H9 (cell line): Measurements from ENCODE around the gene EXOC2. TPM values are rescaled to one million over a fixed set of nuclear protein-coding genes. Genes with fewer than 3 reads are reported as not detected.

Source experiments
- DNase-seq: peaks from one replicate; pipeline ENCODE4 v3.0.0-alpha.2; 2017
- H2AFZ ChIP-seq: one replicate; pipeline ENCODE4 v1.6.1; 2013; ENCODE audit warnings: mild to moderate bottlenecking, low read length, control low read depth, moderate library complexity
- H2AK5ac ChIP-seq: 2 replicates; pipeline ENCODE4 v1.6.1; 2013; ENCODE audit warnings: low read length, control low read depth, mixed read lengths; ENCODE audit not compliant: insufficient read length
- H2BK120ac ChIP-seq: one replicate; pipeline ENCODE4 v1.6.1; 2013; ENCODE audit warnings: low read depth, mild to moderate bottlenecking, low read length, control low read depth, inconsistent platforms; ENCODE audit not compliant: poor library complexity, severe bottlenecking
- H2BK12ac ChIP-seq: 2 replicates; pipeline ENCODE4 v1.6.1; 2013; ENCODE audit warnings: low read length, control low read depth, mixed read lengths, low read depth; ENCODE audit not compliant: insufficient read length
- H2BK15ac ChIP-seq: 2 replicates; pipeline ENCODE4 v1.6.1; 2013; ENCODE audit warnings: low read depth, low read length, control low read depth
- H2BK20ac ChIP-seq: one replicate; pipeline ENCODE4 v1.6.1; 2013; ENCODE audit warnings: low read depth, mild to moderate bottlenecking, low read length, control low read depth, inconsistent platforms; ENCODE audit not compliant: poor library complexity, severe bottlenecking
- H2BK5ac ChIP-seq: 2 replicates; pipeline ENCODE4 v1.6.1; 2013; ENCODE audit warnings: low read length, control low read depth, mixed read lengths; ENCODE audit not compliant: insufficient read length
- H3K14ac ChIP-seq: 2 replicates; pipeline ENCODE4 v1.6.1; 2013; ENCODE audit warnings: low read length, control low read depth; ENCODE audit not compliant: insufficient read depth
- H3K18ac ChIP-seq: 2 replicates; pipeline ENCODE4 v1.6.1; 2013; ENCODE audit warnings: low read depth, mild to moderate bottlenecking, mixed read lengths, low read length, control low read depth; ENCODE audit not compliant: insufficient read length
- H3K23ac ChIP-seq: 2 replicates; pipeline ENCODE4 v1.6.1; 2013; ENCODE audit warnings: low read length, control low read depth, mixed read lengths, low read depth; ENCODE audit not compliant: insufficient read length
- H3K23me2 ChIP-seq: 2 replicates; pipeline ENCODE4 v1.6.1; 2013; ENCODE audit warnings: low read depth, mild to moderate bottlenecking, mixed read lengths, low read length, control low read depth; ENCODE audit not compliant: insufficient read length, poor library complexity, severe bottlenecking
- H3K27ac ChIP-seq: 2 replicates; pipeline ENCODE4 v1.5.1; 2013; ENCODE audit warnings: low read length, control low read depth, mixed read lengths, low read depth; ENCODE audit not compliant: insufficient read length
- H3K27me3 ChIP-seq: 2 replicates; pipeline ENCODE4 v1.6.1; 2013; ENCODE audit warnings: low read length, control low read depth, inconsistent platforms; ENCODE audit not compliant: insufficient read depth
- H3K4ac ChIP-seq: 2 replicates; pipeline ENCODE4 v1.6.1; 2013; ENCODE audit warnings: low read depth, mild to moderate bottlenecking, control low read depth, inconsistent platforms, low read length, moderate library complexity
- H3K4me1 ChIP-seq: 2 replicates; pipeline ENCODE4 v1.6.1; 2013; ENCODE audit warnings: low read length, control low read depth, inconsistent platforms; ENCODE audit not compliant: insufficient read depth
- H3K4me2 ChIP-seq: 2 replicates; pipeline ENCODE4 v1.6.1; 2013; ENCODE audit warnings: low read length, control low read depth, mixed read lengths; ENCODE audit not compliant: insufficient read length, insufficient read depth
- H3K56ac ChIP-seq: 2 replicates; pipeline ENCODE4 v1.6.1; 2013; ENCODE audit warnings: low read depth, mild to moderate bottlenecking, mixed read lengths, low read length, control low read depth; ENCODE audit not compliant: insufficient read length
- H3K79me1 ChIP-seq: 2 replicates; pipeline ENCODE4 v1.6.1; 2013; ENCODE audit warnings: low read depth, mild to moderate bottlenecking, moderate library complexity, low read length, control low read depth, inconsistent platforms; ENCODE audit not compliant: insufficient read depth, poor library complexity, severe bottlenecking
- H3K79me2 ChIP-seq: 2 replicates; pipeline ENCODE4 v1.6.1; 2013; ENCODE audit warnings: low read length, control low read depth, inconsistent platforms; ENCODE audit not compliant: insufficient read depth
- H3K9ac ChIP-seq: 2 replicates; pipeline ENCODE4 v1.6.1; 2013; ENCODE audit warnings: low read length, control low read depth, mixed read lengths; ENCODE audit not compliant: insufficient read length; ENCODE audit errors: extremely low read depth
- H3K9me3 ChIP-seq: one replicate; pipeline ENCODE4 v1.6.1; 2013; ENCODE audit warnings: low read depth, low read length, inconsistent platforms; ENCODE audit not compliant: control insufficient read depth
- H3T11ph ChIP-seq: one replicate; pipeline ENCODE4 v1.6.1; 2013; ENCODE audit warnings: mild to moderate bottlenecking, low read length, control low read depth, inconsistent platforms
- H4K20me1 ChIP-seq: one replicate; pipeline ENCODE4 v1.6.1; 2013; ENCODE audit not compliant: control insufficient read depth, insufficient read length, insufficient read depth
- H4K5ac ChIP-seq: 2 replicates; pipeline ENCODE4 v1.6.1; 2013; ENCODE audit warnings: low read depth, mild to moderate bottlenecking, mixed read lengths, low read length, control low read depth; ENCODE audit not compliant: insufficient read length
- H4K8ac ChIP-seq: replicated peaks from 2 replicates; pipeline ENCODE4 v1.6.1; 2013; ENCODE audit warnings: low read length, control low read depth, mixed read lengths, low read depth; ENCODE audit not compliant: insufficient read length
- H4K91ac ChIP-seq: 2 replicates; pipeline ENCODE4 v1.6.1; 2013; ENCODE audit warnings: low read depth, mild to moderate bottlenecking, moderate library complexity, mixed read lengths, low read length, control low read depth; ENCODE audit not compliant: insufficient read length
- H3K27ac Mint-ChIP-seq, 3 experiments: 2 replicates in 2 of 3; 3 replicates in 1 of 3; pipeline ENCODE4 v1.8.0; 2020 to 2021; ENCODE audit warnings: mixed read lengths in 3 of 3, mild to moderate bottlenecking in 1 of 3, moderate library complexity in 1 of 3
- H3K27me3 Mint-ChIP-seq: 2 replicates; pipeline ENCODE4 v1.8.0; 2021; ENCODE audit warnings: low read depth, mild to moderate bottlenecking, moderate library complexity, mixed read lengths
- H3K36me3 Mint-ChIP-seq, 3 experiments: 2 replicates in 2 of 3; 3 replicates in 1 of 3; pipeline ENCODE4 v1.8.0; 2020 to 2021; ENCODE audit warnings: low read depth in 3 of 3, mixed read lengths in 3 of 3; ENCODE audit not compliant: insufficient read depth in 1 of 3
- H3K4me1 Mint-ChIP-seq, 2 experiments: 2 replicates each; pipeline ENCODE4 v1.8.0; 2020; ENCODE audit warnings: mixed read lengths in 2 of 2
- H3K4me3 Mint-ChIP-seq, 2 experiments: 2 replicates in 1 of 2; 3 replicates in 1 of 2; pipeline ENCODE4 v1.8.0; 2020 to 2021; ENCODE audit warnings: mild to moderate bottlenecking in 2 of 2, mixed read lengths in 2 of 2, moderate library complexity in 1 of 2
- H3K9me3 Mint-ChIP-seq, 2 experiments: 2 replicates in 1 of 2; 3 replicates in 1 of 2; pipeline ENCODE4 v1.8.0; 2020; ENCODE audit warnings: mild to moderate bottlenecking in 2 of 2, mixed read lengths in 2 of 2, moderate library complexity in 1 of 2
- WGBS: extraction: QIAGEN DNeasy Blood & Tissue Kit; methylation state at CpG from one replicate; pipeline ENCODE4 v1.1.7; 2013; ENCODE audit warnings: missing lambda C conversion rate, low lambda C conversion rate, mixed read lengths; ENCODE audit not compliant: insufficient read length; ENCODE audit errors: extremely low coverage; 5-methylcytosine and 5-hydroxymethylcytosine counted together
- total RNA-seq: library from RNA; stranded (reverse); gene quantifications from 2 replicates; pipeline ENCODE4 v1.2.1, GENCODE V29; 2021
- TF ChIP-seq, protein P1 (sequence below): fragments of 200-600 bp; sonication (generic); conservative IDR thresholded peaks from 3 replicates; pipeline ENCODE4 v1.8.0; 2021; ENCODE audit warnings: antibody characterized with exemption, mild to moderate bottlenecking

Gene EXOC2
- total RNA-seq, 1 experiment from 2014 or later, result 29.9 TPM

DNA sequence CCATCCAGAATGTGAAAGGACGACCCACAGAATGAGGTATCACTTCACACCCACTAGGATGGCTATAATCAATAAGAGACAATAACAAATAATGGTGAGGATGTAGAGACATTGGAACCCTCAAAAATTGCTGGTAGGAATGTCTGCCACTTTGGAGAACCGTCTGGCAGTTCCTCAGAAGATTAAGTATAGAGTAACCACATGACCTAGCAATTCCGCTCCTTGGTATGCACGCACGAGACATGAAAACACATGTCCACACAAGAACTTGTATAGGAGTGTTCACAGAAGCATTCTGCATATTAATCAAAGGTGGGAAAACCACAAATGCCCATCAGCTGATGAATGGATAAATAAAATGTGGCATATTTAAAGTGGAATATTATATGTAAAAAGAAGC is 200.8 kb downstream of the EXOC2 start:
- Histone ChIP-seq H3K79me1 (no peaks in the 10 kb centered on the region), H4K20me1 (no peaks in the 10 kb centered on the region), H3K9me3 (no peaks in the 10 kb centered on the region), H4K8ac (no peak overlapping the region), H3K4me1 (no peaks in the 10 kb centered on the region), H3K23ac (no peak overlapping the region), H2BK20ac (no peak overlapping the region), H2BK12ac (no peak overlapping the region), H2BK120ac (no peak overlapping the region), H3K4ac (no peak overlapping the region), H4K91ac (no peak overlapping the region), H3K18ac (no peak overlapping the region), H2BK5ac (no peak overlapping the region), H3K27ac (no peak overlapping the region), H3K23me2 (no peaks in the 10 kb centered on the region), H2AK5ac (no peak overlapping the region), H3K27me3 (no peaks in the 10 kb centered on the region), H4K5ac (no peak overlapping the region), H2BK15ac (no peak overlapping the region), H3K14ac (no peak overlapping the region), H3K79me2 (no peaks in the 10 kb centered on the region), H3K9ac (no peak overlapping the region), H3K4me2 (no peak overlapping the region), H3T11ph (no peak overlapping the region), H3K56ac (no peak overlapping the region), H2AFZ (no peak overlapping the region)
- Mint-ChIP-seq H3K9me3 (no peaks in the 10 kb centered on the region), H3K27ac (no peak overlapping the region), H3K4me3 (no peak overlapping the region), H3K27me3 (no peaks in the 10 kb centered on the region), H3K4me1 (no peaks in the 10 kb centered on the region), H3K36me3 (peaks cover 23 to 48% (median 42%) of the 10 kb centered on the region in 3 experiments; a peak in 6 of 7 replicates)
- DNase-seq, result no peak
- TF ChIP-seq, protein P1, sequence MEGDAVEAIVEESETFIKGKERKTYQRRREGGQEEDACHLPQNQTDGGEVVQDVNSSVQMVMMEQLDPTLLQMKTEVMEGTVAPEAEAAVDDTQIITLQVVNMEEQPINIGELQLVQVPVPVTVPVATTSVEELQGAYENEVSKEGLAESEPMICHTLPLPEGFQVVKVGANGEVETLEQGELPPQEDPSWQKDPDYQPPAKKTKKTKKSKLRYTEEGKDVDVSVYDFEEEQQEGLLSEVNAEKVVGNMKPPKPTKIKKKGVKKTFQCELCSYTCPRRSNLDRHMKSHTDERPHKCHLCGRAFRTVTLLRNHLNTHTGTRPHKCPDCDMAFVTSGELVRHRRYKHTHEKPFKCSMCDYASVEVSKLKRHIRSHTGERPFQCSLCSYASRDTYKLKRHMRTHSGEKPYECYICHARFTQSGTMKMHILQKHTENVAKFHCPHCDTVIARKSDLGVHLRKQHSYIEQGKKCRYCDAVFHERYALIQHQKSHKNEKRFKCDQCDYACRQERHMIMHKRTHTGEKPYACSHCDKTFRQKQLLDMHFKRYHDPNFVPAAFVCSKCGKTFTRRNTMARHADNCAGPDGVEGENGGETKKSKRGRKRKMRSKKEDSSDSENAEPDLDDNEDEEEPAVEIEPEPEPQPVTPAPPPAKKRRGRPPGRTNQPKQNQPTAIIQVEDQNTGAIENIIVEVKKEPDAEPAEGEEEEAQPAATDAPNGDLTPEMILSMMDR, result no peak
- WGBS, result no CpG with 5 or more reads among the region's 5 CpGs
